IMR-90 (cell line): Measurements from ENCODE around the gene BCAS2. TPM values are rescaled to one million over a fixed set of nuclear protein-coding genes. Genes with fewer than 3 reads are reported as not detected.

ENCODE experiments used
- ATAC-seq: fragments of 200-7000 bp; cut with Tn5 transposase; 2 replicates; pipeline ENCODE4 v1.9.1; 2020; ENCODE audit warnings: low read depth, mild to moderate bottlenecking, moderate library complexity
- BruUV-seq: library from RNA; stranded (reverse); fragments of 400-500 nt; replicated peaks from 2 replicates; lab custom pipeline; 2021; lab: Mats Ljungman, UMichigan
- CTCF ChIA-PET: fragments of 300-600 bp; formaldehyde crosslinking; extraction: SDS; loops from one replicate; lab custom pipeline; 2021; ENCODE audit warnings: antibody characterized with exemption; lab: Yijun Ruan, JAX
- POLR2A ChIA-PET: fragments of 300-600 bp; sonication (Branson Sonifier 250); formaldehyde crosslinking; loops from one replicate; lab custom pipeline; 2022; ENCODE audit warnings: antibody characterized with exemption; ENCODE audit not compliant: unreplicated experiment; lab: Charles Lee
- DNase-seq: peaks from one replicate; pipeline ENCODE4 v3.0.0; 2013
- H2AFZ ChIP-seq: replicated peaks from 2 replicates; pipeline ENCODE3; 2013; ENCODE audit warnings: low read length, mild to moderate bottlenecking; ENCODE audit not compliant: poor library complexity
- H2AK5ac ChIP-seq: 2 replicates; pipeline ENCODE4 v1.6.1; 2013; ENCODE audit warnings: low read depth, low read length, inconsistent platforms
- H2AK9ac ChIP-seq: replicated peaks from 2 replicates; pipeline ENCODE3; 2013; ENCODE audit warnings: mild to moderate bottlenecking, low read depth, low read length, moderate library complexity; ENCODE audit not compliant: poor library complexity
- H2BK120ac ChIP-seq: 2 replicates; pipeline ENCODE4 v1.6.1; 2013; ENCODE audit warnings: low read depth, low read length, inconsistent platforms
- H2BK15ac ChIP-seq: 3 replicates; pipeline ENCODE4 v1.6.1; 2013; ENCODE audit warnings: low read depth, low read length, inconsistent platforms
- H2BK20ac ChIP-seq: 2 replicates; pipeline ENCODE4 v1.6.1; 2013; ENCODE audit warnings: low read depth, mild to moderate bottlenecking, inconsistent platforms, low read length, moderate library complexity
- H2BK5ac ChIP-seq: 2 replicates; pipeline ENCODE4 v1.6.1; 2013; ENCODE audit warnings: mild to moderate bottlenecking, low read depth, low read length, inconsistent platforms; ENCODE audit not compliant: poor library complexity, severe bottlenecking
- H3K14ac ChIP-seq: replicated peaks from 2 replicates; pipeline ENCODE4 v1.6.1; 2013; ENCODE audit warnings: low read depth, low read length, inconsistent platforms
- H3K18ac ChIP-seq: 2 replicates; pipeline ENCODE4 v1.6.1; 2013; ENCODE audit warnings: low read depth, low read length, control low read depth
- H3K23ac ChIP-seq: 2 replicates; pipeline ENCODE4 v1.6.1; 2013; ENCODE audit warnings: low read depth, low read length, inconsistent platforms
- H3K27ac ChIP-seq: 2 replicates; pipeline ENCODE4 v1.5.1; 2013; ENCODE audit warnings: mild to moderate bottlenecking, control low read depth, low read length; ENCODE audit not compliant: insufficient read depth
- H3K27me3 ChIP-seq: 2 replicates; pipeline ENCODE4 v1.6.1; 2013; ENCODE audit warnings: low read length; ENCODE audit not compliant: control insufficient read depth, insufficient read depth
- H3K36me3 ChIP-seq: 2 replicates; pipeline ENCODE4 v1.6.1; 2013; ENCODE audit warnings: low read length, mixed read lengths; ENCODE audit not compliant: control insufficient read depth, insufficient read depth
- H3K4ac ChIP-seq: 2 replicates; pipeline ENCODE4 v1.6.1; 2013; ENCODE audit warnings: low read depth, low read length, inconsistent platforms
- H3K4me1 ChIP-seq: 2 replicates; pipeline ENCODE4 v1.6.1; 2013; ENCODE audit warnings: low read length, mixed read lengths; ENCODE audit not compliant: control insufficient read depth, insufficient read depth
- H3K4me2 ChIP-seq: 2 replicates; pipeline ENCODE4 v1.6.1; 2013; ENCODE audit warnings: low read depth, mild to moderate bottlenecking, control low read depth, low read length, moderate library complexity
- H3K4me3 ChIP-seq: 2 replicates; pipeline ENCODE4 v1.5.1; 2013; ENCODE audit warnings: low read depth, mild to moderate bottlenecking, control low read depth, low read length, moderate library complexity; ENCODE audit not compliant: insufficient read depth
- H3K56ac ChIP-seq: 2 replicates; pipeline ENCODE4 v1.6.1; 2013; ENCODE audit warnings: low read length, inconsistent platforms; ENCODE audit not compliant: insufficient read depth; ENCODE audit errors: extremely low read depth
- H3K79me1 ChIP-seq, 2 experiments: 2 replicates each; pipeline ENCODE4 v1.6.1; 2013; ENCODE audit warnings: low read length in 2 of 2, inconsistent platforms in 1 of 2, low read depth in 1 of 2
- H3K9ac ChIP-seq: 2 replicates; pipeline ENCODE4 v1.6.1; 2013; ENCODE audit warnings: low read depth, low read length, control low read depth
- H3K9me1 ChIP-seq: 2 replicates; pipeline ENCODE4 v1.6.1; 2013; ENCODE audit warnings: low read length, inconsistent platforms; ENCODE audit not compliant: insufficient read depth
- H3K9me3 ChIP-seq: 2 replicates; pipeline ENCODE4 v1.6.1; 2013; ENCODE audit warnings: low read length; ENCODE audit not compliant: control insufficient read depth, insufficient read depth
- H4K20me1 ChIP-seq: 2 replicates; pipeline ENCODE4 v1.6.1; 2013; ENCODE audit warnings: low read length, inconsistent platforms; ENCODE audit not compliant: insufficient read depth
- H4K5ac ChIP-seq: 2 replicates; pipeline ENCODE4 v1.6.1; 2013; ENCODE audit warnings: mild to moderate bottlenecking, low read depth, low read length, control low read depth
- H4K8ac ChIP-seq, 2 experiments: 2 replicates each; pipeline ENCODE4 v1.6.1; 2013; ENCODE audit warnings: low read depth in 2 of 2, low read length in 2 of 2, control low read depth in 1 of 2, inconsistent platforms in 1 of 2
- H4K91ac ChIP-seq: 2 replicates; pipeline ENCODE4 v1.6.1; 2013; ENCODE audit warnings: low read depth, low read length, inconsistent platforms; ENCODE audit not compliant: insufficient read depth
- CEBPB ChIP-seq: IDR thresholded peaks from 2 replicates; pipeline ENCODE4 v1.6.1; 2012; ENCODE audit warnings: low read depth, low read length, improper control_type of control experiment
- CTCF ChIP-seq: conservative IDR thresholded peaks from 2 replicates; pipeline ENCODE4 v1.5.1; 2012; ENCODE audit warnings: mild to moderate bottlenecking, low read depth, low read length, improper control_type of control experiment
- FOS ChIP-seq: fragments of 150-350 bp; IDR thresholded peaks from 2 replicates; pipeline ENCODE4 v1.6.1; 2016; ENCODE audit warnings: low read depth, low read length
- MAFK ChIP-seq: IDR thresholded peaks from 2 replicates; pipeline ENCODE4 v1.6.1; 2012; ENCODE audit warnings: low read depth, low read length, improper control_type of control experiment
- RFX5 ChIP-seq: IDR thresholded peaks from 2 replicates; pipeline ENCODE4 v1.8.0; 2012; ENCODE audit warnings: low read depth, mild to moderate bottlenecking, low read length, moderate library complexity
- SMC3 ChIP-seq: fragments of 150-350 bp; IDR thresholded peaks from 2 replicates; pipeline ENCODE4 v1.6.1; 2016; ENCODE audit warnings: low read depth, mild to moderate bottlenecking, antibody characterized with exemption, low read length, moderate library complexity
- WGBS, 2 experiments: methylation state at CpG; one replicate each; pipeline versions ENCODE4 v1.1.5 to v1.1.7; 2013; ENCODE audit warnings: missing lambda C conversion rate in 2 of 2; ENCODE audit not compliant: insufficient read length in 1 of 2; ENCODE audit errors: extremely low coverage in 2 of 2; 5-methylcytosine and 5-hydroxymethylcytosine counted together
- dilution Hi-C: fragments of 300-500 bp; cut with HindIII; formaldehyde crosslinking; loops from one replicate; pipeline ENCODE4 v1.14.3; 2018; ENCODE audit warnings: low sequenced_read_pairs; ENCODE audit not compliant: unreplicated experiment
- in situ Hi-C: fragments of 300-500 bp; cut with MboI; formaldehyde crosslinking; loops from 3 replicates; pipeline ENCODE4 v1.14.3; 2019; ENCODE audit warnings: low sequenced_read_pairs, inconsistent platforms, mixed read lengths
- intact Hi-C: fragments of 100-400 bp; cut with micrococcal nuclease; formaldehyde crosslinking; loops from 2 replicates; pipeline ENCODE4 v1.10.0; 2022
- polyA plus RNA-seq, 3 experiments: library from polyadenylated mRNA; depleted of rRNA; stranded (reverse); fragments of >200 nt; gene quantifications; 2 replicates each; pipeline ENCODE4 v1.2.3, GENCODE V29; 2012; ENCODE audit warnings: low replicate concordance in 1 of 3
- total RNA-seq: library from RNA; depleted of rRNA; stranded (reverse); fragments of >200 nt; gene quantifications from 2 replicates; pipeline ENCODE4 v1.2.3, GENCODE V29; 2012

The BCAS2 gene
- total and polyA plus RNA-seq, 2 of the 4 experiments (the other 2 are of a cell fraction) = 15.4 to 23.1 TPM

GRCh38 chr1:114522264-114522575, 59.2 kb downstream of the BCAS2 start:
- ATAC-seq (no peak), DNase-seq (no peak)
- no peaks in the 10 kb centered on the region for H4K20me1 ChIP-seq
- in situ Hi-C loops (no loop called here), intact Hi-C loops (no loop called here), dilution Hi-C loops (no loop called here)
- no peak overlapping the region for H2BK15ac ChIP-seq
- no peak overlapping the region for H2AK9ac ChIP-seq
- no peak overlapping the region for H3K56ac ChIP-seq
- H3K18ac ChIP-seq = no peak overlapping the region
- H3K4me3 ChIP-seq = no peak overlapping the region
- no peak overlapping the region for H3K9ac ChIP-seq
- no peaks in the 10 kb centered on the region for H3K79me1 ChIP-seq
- no peaks in the 10 kb centered on the region for H3K9me3 ChIP-seq
- H4K91ac ChIP-seq = no peak overlapping the region
- H2AFZ ChIP-seq = no peak overlapping the region
- no peaks in the 10 kb centered on the region for H3K36me3 ChIP-seq
- H2BK20ac ChIP-seq = no peak overlapping the region
- ChIA-PET CTCF (no interaction called here), POLR2A (no interaction called here)
- H3K14ac ChIP-seq = no peak overlapping the region
- BruUV-seq = no TSS peak
- H3K4ac ChIP-seq = no peak overlapping the region
- no peak overlapping the region for H2AK5ac ChIP-seq
- WGBS, 2 experiments = no CpG with 5 or more reads among the region's 2 CpGs
- H3K9me1 ChIP-seq = no peaks in the 10 kb centered on the region
- H3K4me1 ChIP-seq = no peaks in the 10 kb centered on the region
- H4K5ac ChIP-seq = no peak overlapping the region
- no peak overlapping the region for H3K27ac ChIP-seq
- H3K4me2 ChIP-seq = no peak overlapping the region
- no peak overlapping the region for H4K8ac ChIP-seq
- no peak overlapping the region for H3K23ac ChIP-seq
- H2BK5ac ChIP-seq = no peak overlapping the region
- no peaks in the 10 kb centered on the region for H3K27me3 ChIP-seq
- no peak for TF ChIP-seq CTCF
- TF ChIP-seq MAFK = no peak
- no peak for TF ChIP-seq CEBPB
- TF ChIP-seq FOS = no peak
- no peak for TF ChIP-seq RFX5
- TF ChIP-seq SMC3 = no peak
- H2BK120ac ChIP-seq = no peak overlapping the region
